GM11168 (cell line): ENCODE measurements around the gene LSM11.
"Not testable (repeated sequence)": the region's sequence is repeated elsewhere in the genome, so short reads cannot be mapped to it uniquely, and the experiment has no call there.

Experiments used
- in situ Hi-C: fragments of 300-500 bp; cut with MboI; formaldehyde crosslinking; loops from one replicate; pipeline ENCODE4 v1.12.0; 2022; ENCODE audit warnings: low sequenced_read_pairs; ENCODE audit not compliant: unreplicated experiment

Gene LSM11

DNA sequence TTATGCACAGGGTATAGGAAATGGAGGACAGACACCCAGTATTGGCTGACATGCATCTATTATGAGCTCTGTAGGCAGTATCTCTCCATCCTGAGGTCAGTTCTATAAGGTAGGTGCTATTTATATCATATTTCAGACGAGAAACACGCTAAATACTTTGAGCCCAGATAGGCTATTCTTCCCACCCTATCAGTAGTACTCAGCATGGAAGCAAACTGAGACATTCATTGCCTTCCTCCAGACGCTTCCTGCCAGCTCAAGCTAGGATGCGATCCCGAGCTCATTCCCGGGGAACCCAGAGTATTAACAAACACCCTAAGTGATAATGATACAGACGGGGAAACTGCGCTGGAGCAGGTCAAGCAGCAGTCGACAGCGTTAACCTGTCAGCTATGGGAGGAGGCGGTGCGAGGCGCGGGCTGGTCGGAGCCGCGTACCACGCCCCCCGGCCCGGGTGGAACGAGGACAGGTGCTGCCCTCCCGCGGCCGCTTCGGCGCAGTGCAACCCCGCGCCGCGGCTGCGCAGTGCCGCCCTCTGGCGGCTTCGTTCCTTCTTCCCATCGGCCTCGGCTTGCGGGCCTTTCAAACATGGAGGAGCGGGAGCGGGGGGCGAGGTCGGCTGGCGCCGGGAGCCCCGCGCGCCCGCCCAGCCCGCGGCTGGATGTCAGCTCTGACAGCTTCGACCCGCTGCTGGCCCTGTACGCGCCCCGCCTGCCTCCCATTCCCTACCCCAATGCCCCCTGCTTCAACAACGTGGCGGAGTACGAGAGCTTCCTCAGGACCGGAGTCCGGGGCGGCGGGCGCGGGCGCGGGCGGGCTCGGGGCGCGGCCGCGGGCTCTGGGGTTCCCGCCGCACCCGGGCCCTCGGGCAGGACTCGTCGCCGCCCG is at the start of gene LSM11:
Gene LSM11 (plus strand): TSS at position 550 of the 888 bp plus-strand sequence. CDS start 39 bp downstream, at position 589.
- in situ Hi-C loops, result loop anchor here (5.0 kb wide), 1 partner anchor 86 kb away; no protein-coding TSS in a partner anchor

DNA sequence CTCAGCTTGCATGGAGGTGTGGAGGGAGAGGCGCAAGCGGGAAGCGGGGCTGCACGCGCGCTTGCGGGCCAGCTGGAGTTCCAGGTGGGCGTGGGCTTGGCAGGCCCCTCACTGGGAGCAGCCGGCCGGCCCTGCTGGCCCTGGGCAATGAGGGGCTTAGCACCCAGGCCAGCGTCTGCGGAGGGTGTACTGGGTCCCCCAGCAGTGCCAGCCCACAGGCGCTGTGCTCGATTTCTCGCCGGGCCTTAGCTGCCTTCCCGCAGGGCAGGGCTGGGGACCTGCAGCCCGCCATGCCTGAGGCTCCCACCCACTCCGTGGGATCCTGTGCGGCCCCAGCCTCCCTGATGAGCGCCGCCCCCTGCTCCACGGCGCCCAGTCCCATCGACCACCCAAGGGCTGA is 49.7 kb upstream of the LSM11 start:
- in situ Hi-C loops, result not testable (repeated sequence)

DNA sequence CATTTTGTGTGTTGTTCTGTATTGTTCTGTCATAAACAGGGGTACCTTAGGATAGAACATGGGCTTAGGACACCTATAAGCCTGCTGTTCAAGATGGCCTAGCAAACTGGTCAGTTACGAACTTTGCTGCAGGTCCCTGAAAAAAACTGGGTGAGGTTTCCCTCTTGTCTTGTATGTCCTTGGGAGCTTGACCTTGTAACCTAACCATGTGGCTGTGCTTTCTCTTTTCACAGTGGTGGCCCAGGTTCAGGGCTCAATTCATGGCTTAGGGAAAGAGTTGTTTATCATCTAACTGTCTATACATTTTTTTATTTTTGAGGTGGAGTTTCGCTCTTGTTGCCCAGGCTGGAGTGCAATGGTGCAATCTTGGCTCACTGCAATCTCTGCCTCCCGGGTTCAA is 47.4 kb upstream of the LSM11 start:
- in situ Hi-C loops, result not testable (repeated sequence)

DNA sequence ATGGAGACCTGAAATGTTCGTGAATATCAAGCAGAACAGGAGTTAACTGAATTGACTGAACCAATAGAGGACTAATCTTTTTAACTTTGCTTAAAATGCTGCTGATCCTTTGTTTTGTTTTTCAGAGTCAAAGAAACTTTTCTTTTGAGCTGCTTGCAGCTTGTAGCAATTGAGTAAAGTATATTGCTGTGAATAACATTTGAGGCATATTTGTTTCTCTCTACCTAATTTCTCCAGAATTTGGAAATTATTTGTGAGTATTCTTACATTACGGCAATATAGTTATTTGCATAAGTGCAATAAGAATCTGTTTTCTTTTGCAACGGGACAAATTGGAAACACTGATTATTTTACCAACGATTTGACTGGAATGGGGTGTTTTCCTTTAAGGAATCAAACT is 44.8 kb upstream of the LSM11 start:
- in situ Hi-C loops, result not testable (repeated sequence)

DNA sequence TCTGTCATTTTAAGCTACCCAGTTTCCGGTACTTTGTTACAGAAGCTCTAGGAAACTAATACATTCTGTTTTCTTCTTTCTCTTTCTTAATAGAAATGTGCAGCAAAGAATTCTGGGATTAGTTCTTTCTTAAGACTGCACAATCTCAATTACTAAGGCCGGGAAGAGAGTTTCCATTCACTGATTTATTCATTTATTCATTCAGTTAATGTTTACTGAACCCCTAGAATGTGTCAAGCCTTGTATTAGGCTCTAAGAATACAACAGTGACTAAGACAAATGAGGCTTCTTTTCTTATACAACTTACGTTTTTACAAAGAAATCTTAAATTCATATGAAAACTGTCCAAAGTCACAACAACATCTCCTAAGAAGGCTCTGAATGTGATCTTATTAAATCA is 39.8 kb upstream of the LSM11 start:
- in situ Hi-C loops, result no loop called here

DNA sequence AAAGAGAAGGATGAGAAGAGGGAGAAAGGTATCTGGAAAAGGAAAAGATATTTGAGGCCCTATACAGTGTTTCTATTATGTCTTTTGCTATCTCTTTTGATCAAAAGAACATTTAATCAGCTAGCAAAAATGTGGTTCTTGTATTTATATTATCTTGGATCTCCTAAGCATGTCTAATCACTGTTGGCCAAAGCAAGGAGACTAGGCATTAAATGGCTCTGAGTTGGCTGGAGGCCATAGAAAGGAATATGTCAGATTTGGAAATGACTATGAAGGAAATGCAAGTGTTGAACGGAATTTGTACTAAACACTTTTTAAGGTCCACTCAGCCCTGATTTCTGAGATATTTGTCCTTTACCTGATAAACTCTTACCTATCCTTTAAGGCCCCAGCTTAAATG is 34.6 kb upstream of the LSM11 start:
- in situ Hi-C loops, result no loop called here

DNA sequence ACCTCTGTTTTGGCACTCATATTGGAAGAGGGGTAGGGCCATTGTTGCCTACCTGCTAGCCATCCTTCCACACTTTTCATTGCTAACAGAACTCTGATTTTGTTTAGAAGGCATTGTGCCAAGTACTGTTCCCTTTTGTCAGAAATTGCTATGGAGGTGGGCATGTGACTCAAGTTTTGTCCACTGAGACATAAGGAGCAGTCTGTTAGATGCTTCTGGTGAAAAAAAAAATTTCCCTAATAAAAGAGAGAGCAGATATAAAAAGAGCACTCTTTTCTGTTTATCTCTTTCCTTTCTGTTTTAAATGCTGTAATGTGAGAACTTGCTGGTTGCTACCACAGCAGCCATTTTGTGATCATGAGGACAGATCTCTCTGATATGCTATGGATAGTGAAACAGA is 34.2 kb upstream of the LSM11 start:
- in situ Hi-C loops, result no loop called here

DNA sequence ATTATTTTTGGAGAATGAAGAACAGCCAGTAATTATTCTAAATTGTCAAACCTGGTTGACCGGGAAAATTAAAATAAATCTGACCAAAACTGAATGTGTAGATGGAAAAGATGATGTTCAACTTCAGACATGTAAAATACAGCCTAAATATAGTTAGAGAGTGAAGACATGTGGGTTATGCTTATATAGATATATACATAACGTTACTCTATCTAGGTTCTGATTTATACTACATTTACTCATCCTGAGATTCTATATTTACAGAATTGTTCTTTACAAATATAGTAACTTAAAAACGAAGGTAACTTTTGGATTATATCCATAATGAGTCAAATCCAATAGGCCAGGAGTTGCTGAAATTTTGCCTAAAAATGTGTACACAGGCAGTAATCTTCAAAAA is 33.1 kb upstream of the LSM11 start:
- in situ Hi-C loops, result no loop called here

DNA sequence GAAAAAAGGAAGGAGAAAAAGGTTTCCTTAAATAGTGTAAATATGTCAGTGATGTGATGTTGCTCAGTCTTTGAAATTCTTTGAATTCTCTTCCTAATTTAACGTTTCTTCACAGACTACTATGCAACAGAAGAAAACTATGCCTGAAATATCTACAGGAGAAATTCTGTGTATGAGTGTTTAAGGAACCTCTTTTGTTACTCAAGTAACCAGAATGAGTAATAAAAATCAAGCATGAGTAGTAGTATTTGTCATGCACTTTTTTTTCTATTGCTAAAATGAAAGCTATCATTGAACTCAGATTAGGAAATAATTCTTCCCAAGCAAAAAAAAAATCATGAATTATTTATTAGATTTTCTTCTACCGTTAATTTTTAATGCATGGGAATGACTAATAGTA is 32.6 kb upstream of the LSM11 start:
- in situ Hi-C loops, result no loop called here

DNA sequence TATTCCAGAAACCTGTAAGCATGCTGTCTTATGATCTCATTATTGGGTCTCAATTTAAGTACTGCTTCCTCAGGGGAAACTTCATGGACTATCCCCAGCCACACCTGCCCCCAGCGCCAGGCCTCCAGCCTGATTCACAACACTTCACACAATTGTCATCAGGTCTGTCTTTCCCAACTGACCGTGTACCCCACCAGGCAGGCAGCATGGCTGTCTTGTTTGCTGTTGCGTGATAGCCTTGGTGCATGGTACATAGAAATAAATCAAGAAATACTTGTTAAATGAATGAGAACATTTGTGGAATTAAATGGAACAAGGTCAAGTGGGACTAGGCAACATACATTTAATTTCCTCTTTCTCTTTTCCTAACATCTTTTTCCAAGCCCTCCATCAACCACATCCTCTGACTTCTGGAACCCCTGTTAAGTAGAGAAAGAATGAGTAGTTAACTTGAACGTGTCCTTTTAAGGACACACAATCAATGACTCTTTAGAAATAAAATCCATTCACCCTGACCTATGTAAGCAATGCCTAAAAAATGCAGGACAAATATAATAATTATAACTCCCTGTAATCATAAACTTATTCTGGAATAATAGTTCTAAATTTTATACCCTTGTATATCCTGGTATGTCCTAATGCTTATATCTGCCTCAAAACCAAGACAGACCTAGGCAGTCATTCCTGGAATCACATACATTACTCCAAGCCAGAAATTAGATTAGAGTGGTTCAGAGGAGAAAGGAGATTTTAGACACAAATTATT is 29.5 kb upstream of the LSM11 start:
- in situ Hi-C loops, result no loop called here

DNA sequence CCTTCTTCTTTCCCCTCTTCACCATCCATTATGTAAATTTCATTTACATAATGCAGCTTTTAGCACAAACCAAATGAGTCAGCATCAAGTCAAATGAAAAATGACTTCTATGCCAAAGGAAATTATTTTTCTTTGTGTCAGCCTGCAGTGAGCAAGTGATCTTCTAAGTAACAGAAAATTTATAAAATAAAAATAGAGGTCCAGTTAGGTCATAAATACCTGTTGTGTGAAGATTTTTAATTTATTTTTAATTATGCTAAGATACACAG is 29.0 kb upstream of the LSM11 start:
- in situ Hi-C loops, result no loop called here

DNA sequence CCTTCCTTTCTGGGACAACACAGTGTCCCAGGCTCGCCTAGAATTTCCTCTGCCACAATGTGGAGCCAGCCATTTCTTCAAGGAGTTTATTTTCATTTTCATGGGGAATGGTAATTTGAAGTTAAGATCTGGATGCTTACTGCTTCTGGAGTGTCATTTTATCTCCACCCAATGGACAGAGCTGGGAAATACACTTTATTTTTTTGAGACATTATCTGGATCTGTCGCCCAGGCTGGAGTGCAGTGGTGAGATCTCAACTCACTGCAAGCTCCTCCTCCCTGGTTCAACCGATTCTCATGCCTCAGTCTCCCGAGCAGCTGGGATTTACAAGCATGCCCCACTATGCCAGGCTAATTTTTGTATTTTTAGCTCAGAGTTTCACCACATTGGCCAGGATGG is 25.0 kb upstream of the LSM11 start:
- in situ Hi-C loops, result no loop called here

DNA sequence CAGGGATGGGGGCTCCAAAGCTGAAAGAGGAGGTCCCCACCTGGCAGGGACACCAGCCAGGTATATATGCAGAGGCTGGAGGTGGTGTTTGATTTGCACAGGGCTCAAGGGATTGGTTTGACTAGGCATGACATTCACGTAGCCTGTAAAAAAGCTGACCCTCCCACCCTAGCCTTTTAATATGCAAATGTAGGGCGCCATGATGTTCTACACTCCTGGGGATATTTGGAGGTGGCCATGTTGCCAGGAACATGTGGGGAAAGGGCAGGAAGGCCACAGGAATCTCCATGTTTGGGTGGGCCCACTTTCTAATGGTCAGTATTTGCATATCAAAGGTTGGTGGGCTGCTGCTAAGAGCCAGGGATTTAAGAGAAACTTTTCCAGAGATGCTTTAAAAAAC is 24.3 kb upstream of the LSM11 start:
- in situ Hi-C loops, result no loop called here

DNA sequence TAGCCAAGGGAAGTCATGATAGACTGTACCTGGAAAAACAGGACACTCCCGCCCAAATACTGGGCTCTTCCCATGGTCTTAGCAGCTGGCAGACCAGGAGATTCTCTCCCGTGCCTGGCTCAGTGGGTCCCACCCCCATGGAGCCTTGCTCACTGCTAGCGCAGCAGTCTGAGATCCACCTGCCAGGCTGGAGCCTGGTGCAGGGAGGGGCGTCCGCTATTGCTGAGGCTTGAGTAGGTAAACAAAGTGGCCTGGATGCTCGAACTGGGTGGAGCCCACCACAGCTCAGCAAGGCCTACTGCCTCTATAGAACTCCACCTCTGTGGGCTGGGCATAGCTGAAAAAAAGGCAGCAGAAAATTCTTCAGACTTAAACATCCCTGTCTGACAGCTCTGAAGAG is 22.4 kb upstream of the LSM11 start:
- in situ Hi-C loops, result loop anchor here (10.0 kb wide), 1 partner anchor 286 kb away; no protein-coding TSS in a partner anchor

DNA sequence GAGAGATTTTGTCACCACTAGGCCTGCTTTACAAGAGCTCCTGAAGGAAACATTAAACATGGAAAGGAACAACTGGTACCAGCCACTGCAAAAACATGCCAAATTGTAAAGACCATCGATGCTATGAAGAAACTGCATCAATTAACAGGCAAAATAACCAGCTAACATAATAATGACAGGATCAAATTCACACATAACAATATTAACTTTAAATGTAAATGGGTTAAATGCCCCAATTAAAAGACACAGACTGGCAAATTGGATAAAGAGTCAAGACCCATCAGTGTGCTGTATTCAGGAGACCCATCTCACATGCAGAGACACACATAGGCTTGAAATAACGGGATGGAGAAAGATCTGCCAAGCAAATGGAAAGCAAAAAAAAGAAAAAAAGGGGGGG is 20.6 kb upstream of the LSM11 start:
- in situ Hi-C loops, result loop anchor here (10.0 kb wide), 1 partner anchor 288 kb away; no protein-coding TSS in a partner anchor

DNA sequence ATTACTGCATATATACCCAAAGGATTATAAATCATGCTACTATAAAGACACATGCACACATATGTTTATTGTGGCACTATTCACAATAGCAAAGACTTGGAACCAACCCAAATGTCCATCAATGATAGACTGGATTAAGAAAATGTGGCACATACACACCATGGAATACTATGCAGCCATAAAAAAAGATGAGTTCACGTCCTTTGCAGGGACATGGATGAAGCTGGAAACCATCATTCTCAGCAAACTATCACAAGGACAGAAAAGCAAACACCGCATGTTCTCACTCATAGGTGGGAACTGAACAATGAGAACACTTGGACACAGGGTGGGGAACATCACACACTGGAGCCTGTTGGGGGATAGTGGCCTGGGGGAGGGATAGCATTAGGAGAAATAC is 16.9 kb upstream of the LSM11 start:
- in situ Hi-C loops, result loop anchor here (10.0 kb wide), 1 partner anchor 292 kb away; no protein-coding TSS in a partner anchor

DNA sequence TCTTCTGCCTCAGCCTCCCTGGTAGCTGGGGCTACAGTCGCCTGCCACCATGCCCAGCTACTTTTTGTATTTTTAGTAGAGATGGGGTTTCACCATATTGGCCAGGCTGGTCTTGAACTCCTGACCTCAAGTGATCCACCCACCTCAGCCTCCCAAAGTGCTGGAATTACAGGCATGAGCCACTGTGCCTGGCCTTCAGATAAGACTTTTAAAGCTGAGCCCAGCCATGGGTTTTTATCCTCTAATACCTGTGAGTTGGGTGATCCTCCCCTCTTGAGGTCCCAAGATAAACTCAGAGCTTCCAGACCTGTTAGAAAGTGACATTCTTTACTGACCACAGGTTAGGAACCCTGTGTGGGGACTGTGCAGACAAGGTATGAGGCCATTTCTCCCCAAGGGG is 15.7 kb upstream of the LSM11 start:
- in situ Hi-C loops, result loop anchor here (10.0 kb wide), 1 partner anchor 293 kb away; no protein-coding TSS in a partner anchor

DNA sequence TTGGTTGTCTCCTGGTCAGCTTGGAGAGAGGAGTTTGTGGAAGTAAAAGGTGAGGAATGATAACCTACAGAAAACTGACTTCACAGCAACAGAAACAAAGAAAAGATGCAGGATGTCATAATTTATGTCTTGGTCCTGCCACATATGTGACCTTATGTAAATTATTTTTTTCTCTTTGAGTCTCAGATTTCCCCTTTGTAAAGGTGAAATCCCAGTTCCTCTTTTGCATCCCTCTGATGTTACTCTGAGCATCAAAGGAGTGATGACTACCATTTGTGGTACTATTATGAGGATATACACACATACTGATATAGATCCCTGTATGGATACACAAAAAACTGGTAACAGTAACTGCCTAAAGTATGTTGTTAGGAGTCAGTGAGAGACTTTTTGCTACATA is 13.7 kb upstream of the LSM11 start:
- in situ Hi-C loops, result loop anchor here (10.0 kb wide), 1 partner anchor 295 kb away; no protein-coding TSS in a partner anchor

DNA sequence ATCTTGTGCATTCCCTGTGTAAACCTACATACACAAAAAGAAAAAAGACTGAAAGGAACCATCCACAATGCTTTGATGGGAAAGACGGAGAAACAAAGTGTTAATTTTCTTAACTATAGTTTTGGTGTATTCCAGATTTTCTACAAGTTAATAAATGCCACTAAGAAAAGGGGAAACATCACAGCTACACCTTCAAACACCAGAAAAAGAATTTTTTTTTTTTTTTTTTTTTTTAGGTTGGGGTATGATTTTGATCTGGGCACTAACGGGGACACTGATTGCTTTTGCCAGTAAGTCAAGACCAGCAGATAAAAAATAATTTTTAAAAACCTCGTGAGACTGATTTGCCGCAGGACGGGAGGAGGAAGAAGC is 12.6 kb upstream of the LSM11 start:
- in situ Hi-C loops, result no loop called here

DNA sequence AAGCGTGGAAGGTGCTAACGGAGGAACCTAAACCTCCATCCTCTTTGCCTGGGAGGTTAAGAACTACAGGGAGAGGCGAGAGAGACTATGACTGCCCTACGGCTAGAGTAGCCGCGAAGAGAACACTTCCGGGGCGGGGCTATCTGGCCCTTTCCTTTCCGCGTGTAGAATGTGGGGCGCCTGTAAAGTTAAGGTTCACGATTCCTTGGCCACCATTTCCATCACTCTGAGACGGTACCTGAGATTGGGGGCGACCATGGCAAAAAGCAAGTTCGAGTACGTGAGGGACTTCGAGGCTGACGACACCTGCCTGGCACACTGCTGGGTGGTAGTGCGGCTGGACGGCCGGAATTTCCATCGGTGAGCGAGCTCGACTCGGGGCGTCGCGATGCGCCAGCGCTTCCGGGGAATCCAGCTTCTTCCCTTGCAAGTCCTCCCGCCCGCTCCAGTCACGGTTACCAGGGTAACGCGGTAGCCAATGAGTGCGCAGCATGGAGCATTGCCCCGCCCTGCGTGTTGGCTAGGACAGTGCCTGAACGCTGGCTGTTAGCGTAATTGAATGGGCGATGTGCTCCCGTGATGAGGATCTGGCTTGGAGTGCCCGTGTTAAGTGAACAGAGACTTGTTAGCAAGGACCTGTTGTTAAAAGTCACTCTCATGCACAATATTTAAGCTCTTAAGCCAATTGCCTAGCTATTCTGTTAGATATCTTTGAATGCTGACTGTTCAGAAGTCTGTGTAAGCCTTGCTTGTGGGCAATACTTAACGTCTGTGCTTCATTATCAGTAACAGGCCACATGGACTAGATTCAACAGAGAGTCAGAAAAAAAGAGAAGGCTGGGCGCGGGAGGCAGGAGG is 12.0 kb upstream of the LSM11 start, which contains the start of gene THG1L:
Gene THG1L (plus strand): TSS at position 149 of the 858 bp plus-strand sequence. CDS start 21 bp downstream, at position 170.
- in situ Hi-C loops, result no loop called here
